DND-41 (cell line): ENCODE data around the gene FXYD7.

Experiments
- ATAC-seq: fragments of 200-7000 bp; cut with Tn5 transposase; 3 replicates; pipeline ENCODE4 v1.9.1; 2021; ENCODE audit warnings: low read depth; ENCODE audit not compliant: insufficient read depth
- DNase-seq: peaks from one replicate; pipeline ENCODE4 v3.0.0-alpha.2; 2020
- H2AFZ ChIP-seq: 2 replicates; pipeline ENCODE4 v1.6.0; 2012; ENCODE audit warnings: low read depth, low read length
- H3K27ac ChIP-seq: 2 replicates; pipeline ENCODE4 v1.5.1; 2012; ENCODE audit warnings: low read length, inconsistent platforms
- H3K27me3 ChIP-seq: fragments of 200-600 bp; sonication (generic); 2 replicates; pipeline ENCODE4 v1.6.0; 2012; ENCODE audit warnings: low read length, mild to moderate bottlenecking, inconsistent platforms; ENCODE audit not compliant: insufficient read depth, poor library complexity
- H3K36me3 ChIP-seq: 2 replicates; pipeline ENCODE4 v1.5.1; 2012; ENCODE audit warnings: low read length, inconsistent platforms; ENCODE audit not compliant: insufficient read depth
- H3K4me1 ChIP-seq: 2 replicates; pipeline ENCODE4 v1.5.1; 2012; ENCODE audit warnings: mild to moderate bottlenecking, low read length; ENCODE audit not compliant: insufficient read depth
- H3K4me2 ChIP-seq: 2 replicates; pipeline ENCODE4 v1.6.0; 2012; ENCODE audit warnings: mild to moderate bottlenecking, moderate library complexity, low read length, inconsistent platforms; ENCODE audit not compliant: insufficient read depth
- H3K4me3 ChIP-seq, 2 experiments: fragments of 200-600 bp in 1 of 2; shearing (Covaris generic) in 1 of 2; 2 replicates each; pipeline ENCODE4 v1.5.1; 2012 to 2016; ENCODE audit warnings: inconsistent platforms in 2 of 2, low read length in 2 of 2, mild to moderate bottlenecking in 2 of 2, low read depth in 1 of 2, moderate library complexity in 1 of 2
- H3K79me2 ChIP-seq: 2 replicates; pipeline ENCODE4 v1.6.0; 2012; ENCODE audit warnings: low read length, inconsistent platforms; ENCODE audit not compliant: insufficient read depth
- H3K9ac ChIP-seq: 2 replicates; pipeline ENCODE4 v1.6.0; 2012; ENCODE audit warnings: low read depth, mild to moderate bottlenecking, inconsistent platforms, low read length, moderate library complexity
- H3K9me3 ChIP-seq: 2 replicates; pipeline ENCODE4 v1.5.1; 2012; ENCODE audit warnings: low read length, moderate library complexity, mild to moderate bottlenecking, inconsistent platforms; ENCODE audit not compliant: insufficient read depth, severe bottlenecking
- H4K20me1 ChIP-seq: 2 replicates; pipeline ENCODE4 v1.6.0; 2012; ENCODE audit warnings: low read length; ENCODE audit not compliant: insufficient read depth
- EZH2 ChIP-seq: IDR thresholded peaks from 3 replicates; pipeline ENCODE4 v1.6.1; 2012; ENCODE audit warnings: borderline replicate concordance, low read depth, mild to moderate bottlenecking, moderate library complexity, low read length, inconsistent platforms; ENCODE audit not compliant: severe bottlenecking
- TF ChIP-seq, protein P1 (sequence below): IDR thresholded peaks from 2 replicates; pipeline ENCODE4 v1.5.1; 2012; ENCODE audit warnings: borderline replicate concordance, low read length, moderate library complexity, mild to moderate bottlenecking; ENCODE audit not compliant: poor library complexity, severe bottlenecking; ENCODE audit errors: extremely low read depth

Gene FXYD7

DNA sequence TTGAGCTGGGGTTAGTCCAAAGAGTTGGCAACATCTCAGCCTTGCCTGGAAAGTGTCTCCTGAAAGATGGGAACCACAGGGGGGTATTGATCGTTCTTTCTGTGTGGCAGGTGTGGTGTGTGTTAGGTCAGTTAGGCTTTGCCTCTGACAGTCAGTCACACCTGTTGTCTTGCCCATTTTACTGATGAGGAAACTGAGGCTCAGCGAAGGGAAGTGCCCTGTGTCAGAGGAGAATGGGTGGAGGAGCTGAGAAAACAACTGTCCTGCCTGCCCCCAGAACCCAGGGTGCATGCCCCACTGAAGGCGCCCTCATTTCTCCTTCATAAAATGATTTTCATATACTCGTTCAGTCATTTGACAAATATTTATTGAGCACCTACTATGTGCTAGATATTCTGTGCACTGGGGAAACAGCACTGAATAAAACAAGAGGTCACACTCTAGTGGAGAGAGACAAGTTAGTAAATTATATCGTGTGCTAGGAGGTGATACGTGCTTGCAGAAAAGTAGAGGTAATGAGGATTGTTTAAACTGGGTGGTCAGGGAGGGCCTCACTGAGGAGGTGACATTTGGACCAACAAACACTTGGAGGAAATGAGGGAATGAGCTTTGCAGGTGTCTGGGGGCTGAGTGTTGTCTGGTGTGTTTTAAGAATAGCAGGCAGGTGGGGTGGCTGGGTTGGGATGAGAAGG lies 13.1 kb downstream of the FXYD7 start:
- Histone ChIP-seq H3K4me2 (peak overlapping the region; percentile 91), H3K9ac (peak overlapping the region; percentile 83; the same call in 1 of the 2 replicates), H3K27me3 (peaks cover 18% of the 10 kb centered on the region), H3K36me3 (peaks cover 39% of the 10 kb centered on the region), H3K4me1 (peaks cover 28% of the 10 kb centered on the region), H4K20me1 (peaks cover 3% of the 10 kb centered on the region; the same call in 1 of the 2 replicates), H3K79me2 (peaks cover 12% of the 10 kb centered on the region; the same call in 1 of the 2 replicates), H2AFZ (no peak overlapping the region), H3K4me3 (peak overlapping the region in 1 of 2 experiments; percentile 93; a peak in 2 of 4 replicates), H3K27ac (no peak overlapping the region; the same call in 1 of the 2 replicates), H3K9me3 (no peaks in the 10 kb centered on the region)
- TF ChIP-seq EZH2 = no peak
- TF ChIP-seq, protein P1, sequence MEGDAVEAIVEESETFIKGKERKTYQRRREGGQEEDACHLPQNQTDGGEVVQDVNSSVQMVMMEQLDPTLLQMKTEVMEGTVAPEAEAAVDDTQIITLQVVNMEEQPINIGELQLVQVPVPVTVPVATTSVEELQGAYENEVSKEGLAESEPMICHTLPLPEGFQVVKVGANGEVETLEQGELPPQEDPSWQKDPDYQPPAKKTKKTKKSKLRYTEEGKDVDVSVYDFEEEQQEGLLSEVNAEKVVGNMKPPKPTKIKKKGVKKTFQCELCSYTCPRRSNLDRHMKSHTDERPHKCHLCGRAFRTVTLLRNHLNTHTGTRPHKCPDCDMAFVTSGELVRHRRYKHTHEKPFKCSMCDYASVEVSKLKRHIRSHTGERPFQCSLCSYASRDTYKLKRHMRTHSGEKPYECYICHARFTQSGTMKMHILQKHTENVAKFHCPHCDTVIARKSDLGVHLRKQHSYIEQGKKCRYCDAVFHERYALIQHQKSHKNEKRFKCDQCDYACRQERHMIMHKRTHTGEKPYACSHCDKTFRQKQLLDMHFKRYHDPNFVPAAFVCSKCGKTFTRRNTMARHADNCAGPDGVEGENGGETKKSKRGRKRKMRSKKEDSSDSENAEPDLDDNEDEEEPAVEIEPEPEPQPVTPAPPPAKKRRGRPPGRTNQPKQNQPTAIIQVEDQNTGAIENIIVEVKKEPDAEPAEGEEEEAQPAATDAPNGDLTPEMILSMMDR = no peak
- no peak for DNase-seq
- ATAC-seq = no peak

DNA sequence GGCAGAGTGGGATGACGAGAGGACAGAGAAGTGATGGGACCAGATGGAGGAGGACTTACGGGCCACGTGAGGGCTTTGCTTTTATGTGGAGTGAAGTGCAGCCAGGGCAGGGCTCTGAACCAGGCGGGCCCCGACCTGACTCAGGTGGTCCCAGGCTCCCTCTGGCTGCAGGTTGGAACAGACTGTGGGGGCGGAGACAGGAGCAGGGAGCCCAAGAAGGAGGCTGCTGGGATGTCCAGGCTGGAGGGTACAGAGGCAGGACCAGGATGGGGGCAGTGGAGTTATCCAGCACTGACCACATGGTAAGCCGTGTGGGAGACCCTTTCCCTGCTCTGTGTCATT lies 13.6 kb downstream of the FXYD7 start:
- H4K20me1 ChIP-seq = peaks cover 3% of the 10 kb centered on the region; the same call in 1 of the 2 replicates
- no peak for DNase-seq
- no peak overlapping the region for H3K9ac ChIP-seq
- H3K4me3 ChIP-seq = no peak overlapping the region
- H3K4me2 ChIP-seq = peak overlapping the region; percentile 91; the same call in 1 of the 2 replicates
- H3K27ac ChIP-seq = no peak overlapping the region
- H3K9me3 ChIP-seq = no peaks in the 10 kb centered on the region
- peaks cover 18% of the 10 kb centered on the region for H3K27me3 ChIP-seq
- peaks cover 28% of the 10 kb centered on the region for H3K4me1 ChIP-seq
- ATAC-seq = no peak
- H3K36me3 ChIP-seq = peaks cover 44% of the 10 kb centered on the region
- no peak overlapping the region for H2AFZ ChIP-seq
- H3K79me2 ChIP-seq = peaks cover 12% of the 10 kb centered on the region; the same call in 1 of the 2 replicates
- no peak for TF ChIP-seq EZH2
- TF ChIP-seq, protein P1 = no peak

DNA sequence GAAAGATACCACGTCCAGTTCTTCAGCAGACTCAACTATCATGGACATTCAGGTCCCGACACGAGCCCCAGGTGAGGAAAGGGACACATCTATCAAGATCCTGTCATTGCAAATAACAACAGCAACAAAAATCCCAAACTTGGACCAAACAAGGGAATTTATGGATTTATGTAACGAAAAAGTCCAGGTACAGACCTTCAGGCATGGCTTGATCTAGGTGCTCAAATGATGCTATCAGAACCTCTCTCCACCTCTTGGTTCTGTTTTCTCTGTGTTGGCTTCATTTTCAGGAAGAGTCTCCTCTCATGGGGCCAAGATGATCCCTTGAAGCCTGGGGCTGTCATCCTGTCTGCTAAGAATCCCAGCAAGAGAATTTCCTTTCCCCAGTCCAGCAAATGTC lies 14.4 kb downstream of the FXYD7 start:
- H3K9me3 ChIP-seq = peaks cover 1% of the 10 kb centered on the region
- H3K4me2 ChIP-seq = no peak overlapping the region

More for the DNA sequence above, 14.4 kb downstream of the FXYD7 start:
- ATAC-seq = no peak
- H4K20me1 ChIP-seq = peaks cover 3% of the 10 kb centered on the region; the same call in 1 of the 2 replicates
- H3K27me3 ChIP-seq = peaks cover 14% of the 10 kb centered on the region
- TF ChIP-seq, protein P1 = no peak
- TF ChIP-seq EZH2 = no peak
- H3K9ac ChIP-seq = no peak overlapping the region
- peaks cover 12% of the 10 kb centered on the region; the same call in 1 of the 2 replicates for H3K79me2 ChIP-seq
- H2AFZ ChIP-seq = no peak overlapping the region
- no peak for DNase-seq
- no peak overlapping the region for H3K4me3 ChIP-seq
- peaks cover 28% of the 10 kb centered on the region for H3K4me1 ChIP-seq
- peaks cover 52% of the 10 kb centered on the region for H3K36me3 ChIP-seq
- no peak overlapping the region for H3K27ac ChIP-seq
